Stimulated activated naive CD4-positive, alpha-beta T cell (primary cell): ENCODE data around the gene FREM2.

ENCODE experiments used
- DNase-seq, 6 experiments: peaks; one replicate each; lab custom pipeline; 2025; lab: John Stamatoyannopoulos, UW

Gene FREM2

DNA sequence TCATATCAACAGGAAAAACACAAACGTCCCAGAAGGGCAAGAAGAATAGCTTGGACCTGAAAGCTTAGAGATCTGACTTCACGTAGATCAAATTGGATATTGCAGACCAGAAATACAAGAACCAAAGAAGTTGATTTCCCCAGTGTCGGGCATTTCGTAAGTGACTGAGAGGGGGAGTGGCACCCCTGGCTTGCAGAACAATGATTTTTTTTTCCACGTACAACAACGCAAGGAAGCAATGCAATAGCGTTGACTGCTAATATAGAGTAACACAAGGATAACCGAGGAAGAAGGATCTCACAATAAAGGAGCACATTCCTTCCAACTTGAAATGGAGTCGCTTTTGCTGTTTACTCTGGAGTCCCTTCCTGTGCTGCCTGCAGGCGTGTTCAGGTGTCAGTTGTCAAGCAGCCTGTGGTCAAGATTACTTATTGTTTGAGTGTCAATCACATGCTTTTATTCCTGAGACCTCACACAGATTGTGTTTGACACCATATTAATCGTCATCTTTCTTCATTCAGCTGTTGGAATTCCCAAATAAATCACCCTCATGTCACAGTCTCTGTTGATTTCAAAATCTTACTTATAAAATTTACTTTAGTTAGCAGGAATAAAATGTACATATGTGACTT, 139.4 kb downstream of the FREM2 start:
- no peak for DNase-seq

DNA sequence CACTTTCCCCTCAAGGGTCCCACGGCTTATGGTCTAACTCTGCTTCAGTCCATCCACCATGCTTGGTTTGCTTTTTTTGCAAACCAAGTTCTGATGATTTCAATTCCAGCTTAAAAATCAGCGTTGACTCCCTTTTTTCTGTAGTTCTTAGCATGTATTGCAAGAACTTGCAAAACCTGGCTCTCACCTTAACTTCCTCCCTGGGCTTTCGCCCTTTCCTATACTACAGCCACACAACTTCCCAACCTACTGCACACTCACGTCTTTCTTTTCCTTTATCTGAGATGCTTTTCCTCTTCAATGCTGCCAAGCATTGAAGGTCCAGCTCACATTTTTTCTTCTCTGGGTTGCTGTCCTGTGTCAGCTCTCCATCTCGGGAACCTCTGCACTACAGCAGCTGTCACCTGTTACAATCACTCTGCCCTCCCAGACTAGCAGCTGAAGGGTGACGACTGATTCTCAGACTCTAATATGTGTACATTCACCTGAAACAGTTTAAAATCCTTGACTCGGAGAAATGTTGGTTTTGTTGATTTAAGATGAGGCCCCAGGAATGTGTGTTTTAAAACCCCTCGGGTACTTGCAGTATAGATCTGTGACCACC, 143.7 kb downstream of the FREM2 start:
- no peak for DNase-seq

DNA sequence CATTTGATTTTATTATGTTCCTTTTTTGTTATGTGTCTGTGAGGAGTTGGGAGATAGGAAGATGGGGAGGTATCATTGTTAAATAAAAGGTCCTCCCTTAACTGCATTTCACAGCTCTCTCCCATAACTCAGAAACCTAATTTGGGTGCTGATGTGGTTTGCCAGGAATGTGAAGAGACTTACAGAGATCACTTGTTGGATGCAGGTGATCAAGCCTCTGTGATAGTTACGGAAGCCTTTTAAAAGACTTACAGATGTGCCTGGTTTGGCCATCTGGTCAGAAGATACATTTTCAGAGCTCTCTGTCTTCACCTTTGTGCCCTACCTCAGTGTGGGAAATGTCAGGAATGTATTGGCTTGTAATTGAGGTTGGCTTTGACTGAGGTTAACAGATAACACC, 157.7 kb downstream of the FREM2 start:
- DNase-seq: no peak

DNA sequence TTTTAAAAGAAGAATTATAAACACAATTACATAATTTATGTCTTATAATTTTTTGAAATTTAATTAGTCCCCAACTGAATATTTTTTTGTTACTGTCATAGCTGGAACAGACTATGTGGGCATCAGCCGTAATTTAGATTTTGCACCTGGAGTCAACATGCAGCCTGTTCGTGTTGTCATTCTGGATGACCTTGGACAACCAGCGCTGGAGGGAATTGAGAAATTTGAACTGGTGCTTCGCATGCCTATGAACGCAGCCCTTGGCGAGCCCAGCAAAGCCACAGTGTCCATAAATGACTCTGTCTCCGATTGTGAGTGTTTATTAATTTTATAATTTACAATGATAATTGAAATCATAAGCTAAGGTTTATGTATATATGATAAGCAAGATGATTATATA, 161.5 kb downstream of the FREM2 start:
- DNase-seq: no peak

DNA sequence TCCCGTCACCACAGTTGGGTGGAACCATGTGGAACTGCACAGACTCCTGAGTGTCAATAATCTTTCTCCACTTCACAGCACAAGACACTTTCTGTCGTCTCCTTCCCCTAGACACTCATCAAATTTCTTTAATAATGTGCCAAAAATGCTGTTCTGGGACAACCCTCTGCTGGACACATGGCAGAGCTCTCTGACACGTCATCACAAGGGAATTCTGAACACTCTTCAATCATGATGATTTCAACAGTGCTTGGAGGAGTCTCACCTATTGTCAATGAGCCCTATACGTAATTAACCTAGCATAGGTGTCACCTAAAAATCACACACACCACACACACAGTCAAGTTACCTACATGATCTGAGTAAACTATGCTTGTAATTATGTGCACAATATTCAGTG, 162.4 kb downstream of the FREM2 start:
- DNase-seq: no peak

DNA sequence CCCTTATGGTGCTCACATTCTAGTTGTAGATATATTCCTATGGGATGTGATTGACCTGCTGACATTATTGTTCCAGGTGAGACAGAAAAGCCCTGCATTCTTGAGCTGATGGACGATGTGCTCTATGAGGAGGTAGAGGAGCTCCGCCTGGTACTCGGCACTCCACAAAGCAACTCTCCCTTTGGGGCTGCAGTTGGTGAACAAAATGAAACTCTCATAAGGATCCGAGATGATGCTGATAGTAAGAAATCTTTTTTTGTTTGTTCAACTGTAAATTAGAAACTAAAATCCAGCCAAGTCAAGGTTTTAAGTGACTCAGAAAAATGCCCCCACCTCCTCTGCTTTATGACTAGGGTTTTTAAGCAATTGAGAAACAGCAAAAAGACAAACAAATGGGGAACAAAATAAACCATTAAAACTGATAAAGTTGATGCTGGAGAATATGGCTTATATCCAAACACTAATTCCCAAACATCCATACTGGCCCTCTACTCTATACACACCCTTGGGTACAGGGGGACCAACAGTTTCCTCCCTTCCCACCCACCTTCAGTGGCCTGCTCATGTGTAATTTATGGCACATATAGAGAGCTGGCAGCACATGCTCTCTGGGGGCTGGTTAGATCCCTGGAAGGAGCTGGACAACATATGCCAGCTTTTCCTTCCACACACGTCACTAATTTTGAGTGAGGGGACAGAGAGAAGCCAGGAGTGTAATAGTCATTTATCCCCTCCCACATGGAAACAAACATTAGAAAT, 164.2 kb downstream of the FREM2 start:
- DNase-seq: no peak

DNA sequence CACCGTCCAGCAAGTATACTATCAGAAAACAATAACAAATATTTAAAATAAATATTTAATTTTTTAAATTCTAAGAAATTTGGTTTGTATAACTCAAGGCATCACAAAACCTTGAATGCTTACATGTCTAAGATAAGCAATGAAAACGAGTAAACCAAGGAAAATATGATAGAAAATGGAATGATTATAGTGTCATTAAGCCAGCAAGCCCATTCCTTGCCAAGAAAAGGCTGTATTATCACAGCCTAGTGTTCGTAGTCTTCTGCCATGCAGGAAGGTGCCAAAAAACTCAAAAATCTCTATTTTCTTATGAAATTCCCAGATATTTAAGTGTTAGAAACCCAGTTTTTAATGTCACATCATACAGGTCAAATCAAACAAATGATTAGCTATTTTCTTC, 167.3 kb downstream of the FREM2 start:
- no peak for DNase-seq

DNA sequence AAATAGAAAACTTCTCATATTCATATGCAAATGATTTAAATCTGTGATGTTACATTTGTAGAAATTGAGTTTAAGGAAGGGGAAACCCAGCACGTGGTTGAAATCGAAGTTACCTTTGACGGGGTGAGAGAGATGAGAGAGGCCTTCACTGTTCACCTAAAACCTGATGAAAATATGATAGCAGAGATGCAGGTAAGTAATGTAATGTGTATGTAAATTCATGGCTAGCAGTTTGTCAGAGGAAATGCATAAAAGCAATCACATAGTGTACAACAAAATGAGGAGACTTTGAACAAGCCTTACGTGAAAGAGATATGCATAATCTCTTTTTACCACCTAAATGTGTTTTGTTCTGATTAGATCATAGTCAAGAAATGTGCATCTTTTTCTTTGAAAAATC, 169.2 kb downstream of the FREM2 start:
- DNase-seq: no peak

DNA sequence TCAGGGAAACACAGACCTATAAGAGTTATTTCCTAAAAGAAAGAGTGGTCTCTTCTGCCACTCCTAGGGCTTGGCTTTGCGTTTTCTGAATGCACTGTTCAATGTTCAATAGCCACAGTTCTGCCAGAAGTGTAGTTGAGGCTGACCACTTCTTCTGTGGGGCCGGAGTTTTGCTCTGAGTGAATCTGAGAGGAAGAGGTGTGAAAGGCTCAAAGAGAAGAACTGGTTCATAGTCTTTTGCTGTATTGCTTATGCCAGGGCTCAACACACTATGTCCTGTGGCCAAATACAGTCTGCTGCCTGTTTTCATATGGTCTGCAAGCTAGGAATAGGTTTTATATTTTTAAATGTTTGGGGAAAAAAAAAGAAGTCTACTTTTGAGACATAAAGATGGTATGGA, 175.6 kb downstream of the FREM2 start:
- no peak for DNase-seq

DNA sequence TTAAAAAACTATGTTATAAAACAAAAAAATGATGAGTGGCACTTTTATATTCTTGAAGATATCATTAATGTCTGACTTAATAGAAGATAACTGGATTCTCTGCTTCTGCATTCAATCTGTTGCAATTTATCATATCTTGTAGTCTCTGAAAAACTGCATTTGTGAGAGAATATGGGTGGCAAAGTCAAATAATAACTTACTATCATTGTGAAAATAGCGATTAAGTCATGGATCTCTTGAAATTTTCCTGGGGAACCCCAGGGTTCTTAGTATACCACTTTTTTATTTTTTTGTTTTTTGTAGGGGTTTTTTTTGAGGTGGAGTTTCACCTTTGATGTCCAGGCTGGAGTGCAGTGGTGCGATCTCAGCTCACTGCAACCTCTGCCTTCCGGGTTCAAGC, 176.7 kb downstream of the FREM2 start:
- DNase-seq: no peak

DNA sequence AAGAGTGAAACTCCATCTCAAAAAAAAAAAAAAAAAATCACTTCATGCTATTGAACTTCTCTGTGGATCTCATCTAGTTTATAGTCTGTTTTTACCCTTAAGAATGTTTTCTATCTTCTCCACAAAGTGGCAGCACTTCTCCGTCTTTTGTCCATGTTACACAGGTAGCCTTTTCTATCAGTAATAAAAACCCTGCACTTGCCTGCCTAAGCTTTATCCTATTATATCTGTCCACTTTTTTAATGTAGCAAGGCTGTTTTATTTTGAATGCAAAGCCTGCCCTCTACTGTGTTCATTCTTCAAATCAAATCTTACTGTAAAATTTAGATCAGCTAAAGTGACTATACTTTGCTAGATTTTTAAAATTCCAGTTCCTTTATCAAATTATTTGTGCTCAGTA, 179.8 kb downstream of the FREM2 start:
- no peak for DNase-seq

DNA sequence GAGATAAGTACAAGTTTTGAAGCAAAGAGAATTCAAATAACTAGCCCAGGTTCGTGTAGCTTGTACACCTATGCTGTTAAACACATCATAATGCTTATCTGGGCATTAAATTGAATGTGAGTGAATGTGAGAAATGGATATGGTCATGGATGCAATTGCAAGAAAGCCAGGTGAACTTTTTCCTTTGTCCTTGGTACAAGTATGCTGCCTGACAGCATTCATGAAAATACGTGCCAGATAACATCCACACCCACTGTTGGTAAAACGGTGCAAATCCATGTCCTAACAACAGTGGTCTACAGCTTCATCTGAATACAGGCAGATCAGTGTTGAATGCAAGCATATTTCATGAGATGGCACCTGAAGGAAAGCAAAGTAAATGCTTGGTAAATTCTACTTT, 181.5 kb downstream of the FREM2 start:
- DNase-seq: no peak

DNA sequence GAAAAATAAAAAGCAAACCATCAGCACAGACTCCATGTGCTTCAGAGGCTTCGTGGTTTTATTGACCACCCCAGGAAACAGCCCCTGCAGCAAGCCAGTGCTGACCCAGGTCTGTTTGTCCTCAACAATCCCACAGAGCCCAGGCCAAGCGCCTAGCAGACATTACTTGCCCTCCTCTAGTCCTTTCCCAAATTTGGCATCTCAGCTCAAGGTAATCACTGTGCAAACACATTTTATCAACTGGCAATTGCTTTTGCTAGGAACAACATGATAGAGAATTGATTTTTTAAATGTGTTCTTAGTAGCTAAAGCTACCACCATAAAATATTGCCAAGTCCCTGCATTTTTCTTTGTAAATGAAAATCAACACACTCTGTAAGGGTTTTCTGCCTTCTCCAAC, 182.0 kb downstream of the FREM2 start:
- DNase-seq: no peak

DNA sequence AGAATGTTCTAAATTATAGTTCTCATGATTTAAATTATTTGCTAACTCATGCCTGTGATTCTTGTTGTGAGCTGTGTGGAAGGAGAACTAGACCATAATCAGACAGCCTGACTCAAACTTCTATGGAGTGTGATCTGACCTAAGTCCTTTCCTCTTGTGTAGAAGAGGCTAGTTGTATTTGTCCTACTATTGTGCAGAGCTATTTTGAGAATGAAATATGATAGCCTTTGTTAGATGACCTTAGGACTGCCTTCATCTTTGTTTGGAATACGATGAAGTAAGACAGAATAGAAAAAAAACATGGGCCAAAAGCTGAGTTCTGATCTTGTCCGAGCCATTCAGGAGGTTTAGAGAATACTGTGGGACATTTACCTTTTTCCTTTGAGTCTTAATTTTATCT, 184.4 kb downstream of the FREM2 start:
- DNase-seq: no peak

DNA sequence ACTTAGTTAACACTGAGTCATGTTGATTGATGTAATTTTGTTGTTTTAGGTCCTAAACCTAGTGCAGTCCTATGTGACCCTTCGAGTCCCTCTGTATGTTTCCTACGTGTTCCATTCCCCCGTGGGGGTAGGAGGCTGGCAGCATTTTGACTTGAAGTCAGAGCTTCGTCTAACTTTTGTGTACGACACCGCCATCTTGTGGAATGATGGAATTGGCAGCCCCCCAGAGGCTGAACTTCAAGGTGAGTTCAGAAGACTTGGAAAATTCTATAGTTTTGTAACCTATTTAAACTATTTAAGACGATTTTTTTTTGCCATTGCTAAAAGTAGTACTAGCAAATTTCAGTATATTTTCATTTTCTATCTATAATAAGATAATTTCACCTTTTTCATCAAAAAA, 185.8 kb downstream of the FREM2 start:
- DNase-seq: peak in 3 of 6 experiments; percentile 0 to 30 (median 2)

DNA sequence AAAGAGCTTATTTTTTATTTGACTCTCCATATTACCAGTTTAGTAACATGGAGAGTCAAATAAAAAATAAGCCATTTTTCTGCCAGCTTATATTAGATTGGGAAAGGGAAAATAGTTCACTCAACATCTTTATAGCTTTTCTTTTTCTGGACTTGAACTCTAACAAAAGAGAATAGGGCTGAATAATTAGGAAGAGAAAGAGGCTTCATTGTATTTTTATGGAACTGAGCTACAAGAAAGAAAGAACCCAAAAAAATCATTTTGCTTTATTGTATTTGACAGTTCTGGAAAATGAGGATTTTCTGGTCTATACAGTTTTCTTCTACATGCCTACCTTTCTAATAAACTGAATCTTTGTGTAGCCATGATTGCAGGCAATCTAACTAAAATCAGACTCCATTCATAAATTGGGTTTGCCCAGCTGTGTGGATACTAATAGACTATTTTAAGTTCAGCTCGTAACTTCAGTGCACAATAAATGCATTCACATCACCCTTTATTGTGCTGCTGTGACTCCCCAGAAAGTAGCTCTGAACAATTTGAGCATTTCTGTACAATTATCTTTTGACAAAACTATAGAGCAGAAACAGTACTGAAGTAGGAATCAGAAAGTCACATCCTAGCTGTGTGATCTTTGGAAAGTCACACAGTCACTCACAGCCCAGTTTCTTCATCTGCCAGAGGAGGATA, 188.5 kb downstream of the FREM2 start:
- DNase-seq: no peak

DNA sequence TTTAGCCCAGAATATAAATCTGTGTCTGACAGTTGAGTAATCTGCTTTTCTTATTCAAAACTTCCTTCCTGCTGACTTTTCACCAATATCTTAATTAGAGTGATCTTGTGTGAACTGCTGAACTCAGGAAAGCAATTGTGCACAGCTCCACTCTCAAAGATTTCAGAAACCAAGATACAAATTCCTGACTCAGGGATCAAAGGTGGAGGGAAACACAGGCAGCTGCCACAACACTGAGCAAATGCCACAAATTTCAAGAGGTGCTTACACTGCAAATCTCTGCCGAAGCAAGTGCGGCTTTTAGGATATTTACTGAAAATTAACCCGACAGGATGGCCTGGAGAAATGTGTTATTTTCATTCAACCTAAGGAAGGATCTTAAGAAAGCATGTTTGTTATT, 192.4 kb downstream of the FREM2 start:
- DNase-seq: no peak

DNA sequence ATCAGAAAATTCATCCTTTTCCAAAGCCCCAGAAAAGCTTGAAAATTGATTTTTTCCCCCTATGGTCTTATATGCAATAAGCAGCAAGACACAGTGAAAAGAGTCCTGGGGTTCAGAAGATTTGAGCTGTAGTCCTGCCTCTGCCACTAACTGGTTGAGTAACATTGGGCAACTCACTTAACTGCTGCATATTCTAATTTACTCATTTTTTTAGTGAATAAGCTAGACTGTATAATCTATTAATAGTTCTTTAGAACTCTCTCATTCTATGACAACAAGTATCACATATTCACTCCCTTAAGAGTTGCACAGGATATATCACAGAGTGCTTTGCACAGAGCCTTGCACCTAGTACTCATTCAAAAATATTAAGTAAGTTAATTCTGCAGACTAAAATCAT, 192.9 kb downstream of the FREM2 start:
- no peak for DNase-seq

DNA sequence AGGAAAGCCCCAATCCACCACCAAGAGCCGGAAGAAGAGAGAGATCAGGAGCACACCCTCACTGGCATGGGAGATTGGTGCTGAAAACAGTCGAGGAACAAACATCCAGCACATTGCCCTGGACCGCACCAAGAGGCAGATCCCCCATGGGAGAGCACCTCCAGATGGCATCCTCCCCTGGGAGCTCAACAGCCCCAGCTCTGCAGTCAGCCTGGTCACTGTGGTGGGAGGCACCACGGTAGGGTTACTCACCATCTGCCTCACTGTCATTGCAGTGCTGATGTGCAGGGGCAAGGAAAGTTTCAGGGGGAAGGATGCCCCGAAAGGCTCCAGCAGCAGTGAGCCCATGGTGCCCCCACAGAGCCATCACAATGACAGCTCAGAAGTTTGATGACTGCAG, 193.5 kb downstream of the FREM2 start:
- DNase-seq: no peak

DNA sequence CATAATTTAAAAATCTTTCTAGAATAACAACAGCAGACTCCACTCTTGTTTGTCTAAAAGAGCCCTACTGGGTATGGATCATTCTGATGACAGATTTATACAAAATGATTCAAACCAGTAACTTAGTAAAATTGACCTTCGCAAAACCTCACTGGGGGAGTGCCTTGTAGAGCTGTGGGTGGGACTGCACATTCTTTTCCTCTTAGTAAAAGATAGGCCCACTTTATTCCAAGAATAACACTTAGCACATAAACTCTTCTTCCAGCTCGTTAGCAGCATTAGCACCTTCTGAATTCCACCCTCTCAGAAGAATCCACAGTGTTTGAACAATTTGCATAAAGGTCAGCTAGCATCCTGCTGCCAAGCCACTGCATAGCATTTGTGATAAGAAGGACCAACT, 196.9 kb downstream of the FREM2 start:
- no peak for DNase-seq

DNA sequence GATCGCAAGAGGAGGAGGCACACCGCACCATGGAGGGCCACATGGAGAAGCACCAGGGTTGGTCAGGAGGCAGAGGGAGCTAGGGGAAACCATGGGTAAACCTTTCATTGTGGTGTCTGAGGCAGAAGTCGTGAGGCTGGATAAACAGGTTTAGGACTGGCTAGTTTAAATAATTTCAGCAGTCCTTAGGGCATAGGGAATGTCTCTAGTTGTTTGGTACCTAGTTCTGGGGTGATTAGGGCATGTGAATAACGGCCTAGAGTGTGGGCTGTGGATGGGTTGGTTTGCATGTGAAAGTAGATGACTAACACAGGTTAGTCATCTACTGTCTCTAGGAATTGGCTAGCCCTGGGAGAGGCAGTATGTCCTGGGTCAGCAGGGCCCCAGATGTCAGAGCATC, 201.4 kb downstream of the FREM2 start:
- DNase-seq: no peak

DNA sequence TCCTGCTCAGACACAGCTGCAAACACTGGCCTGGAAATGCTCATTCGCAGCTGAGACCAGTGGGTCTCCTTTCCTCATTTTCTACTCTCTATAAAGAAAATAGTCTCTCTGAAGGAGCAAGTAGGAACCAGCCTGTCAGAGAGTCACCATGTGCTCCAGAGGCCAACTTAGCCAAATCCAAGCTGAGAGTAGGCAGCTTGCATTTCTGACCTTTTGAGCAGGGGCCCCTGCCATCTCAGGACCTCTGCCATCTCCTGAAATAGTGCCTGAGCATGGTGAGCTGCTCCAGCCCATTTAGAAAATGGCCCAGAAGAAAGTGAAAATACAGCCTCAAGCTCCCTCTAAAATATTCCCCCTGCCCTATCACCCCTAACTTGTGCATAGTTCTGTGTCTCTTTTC, 208.2 kb downstream of the FREM2 start:
- DNase-seq: no peak

DNA sequence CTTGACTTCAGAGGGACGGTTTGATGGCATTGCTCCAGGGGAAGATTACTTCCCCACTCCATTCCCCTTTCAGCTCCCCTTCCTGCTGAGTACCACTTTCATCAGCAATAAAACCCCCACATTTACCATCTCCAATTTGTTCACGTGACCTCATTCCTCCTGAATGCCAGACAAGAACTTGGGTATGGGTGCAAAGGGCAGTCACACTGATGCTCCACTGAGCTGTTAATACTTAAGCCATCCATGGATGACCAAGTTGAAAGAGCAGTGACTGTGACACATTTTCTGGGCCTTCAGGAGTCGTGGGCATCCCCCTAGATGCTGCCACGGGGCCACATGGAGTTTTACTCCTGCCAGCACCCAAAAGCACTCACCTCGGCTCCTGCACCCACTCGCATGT, 210.6 kb downstream of the FREM2 start:
- DNase-seq: no peak
